Endothelial cell of umbilical vein (primary cell): ENCODE data around the gene FBXO9.

Source experiments
- FOS ChIP-seq: IDR thresholded peaks from 2 replicates; pipeline ENCODE4 v1.6.1; 2011; ENCODE audit warnings: mild to moderate bottlenecking, low read length, moderate library complexity, borderline replicate concordance; ENCODE audit not compliant: insufficient read depth
- MYC ChIP-seq: IDR thresholded peaks from one replicate; pipeline ENCODE4 v1.6.1; 2011; ENCODE audit warnings: mild to moderate bottlenecking, low read depth, low read length
- POLR2A ChIP-seq: IDR thresholded peaks from 2 replicates; pipeline ENCODE4 v1.6.1; 2012; ENCODE audit warnings: low read depth, mild to moderate bottlenecking, control low read depth, low read length
- POLR2AphosphoS5 ChIP-seq: IDR thresholded peaks from 2 replicates; pipeline ENCODE4 v1.6.1; 2012; ENCODE audit warnings: low read depth, mild to moderate bottlenecking, control low read depth, low read length, moderate library complexity; ENCODE audit not compliant: insufficient read depth
- TF ChIP-seq, protein P1 (sequence below), 2 donors: IDR thresholded peaks; 1 replicate in 1 of 2; 2 replicates in 1 of 2; pipeline ENCODE4 v1.5.1; 2011; ENCODE audit warnings: low read length in 2 of 2, mild to moderate bottlenecking in 2 of 2, moderate library complexity in 2 of 2, control low read depth in 1 of 2, inconsistent platforms in 1 of 2, low read depth in 1 of 2; ENCODE audit not compliant: insufficient read depth in 1 of 2; ENCODE audit errors: extremely low read depth in 1 of 2

DNA sequence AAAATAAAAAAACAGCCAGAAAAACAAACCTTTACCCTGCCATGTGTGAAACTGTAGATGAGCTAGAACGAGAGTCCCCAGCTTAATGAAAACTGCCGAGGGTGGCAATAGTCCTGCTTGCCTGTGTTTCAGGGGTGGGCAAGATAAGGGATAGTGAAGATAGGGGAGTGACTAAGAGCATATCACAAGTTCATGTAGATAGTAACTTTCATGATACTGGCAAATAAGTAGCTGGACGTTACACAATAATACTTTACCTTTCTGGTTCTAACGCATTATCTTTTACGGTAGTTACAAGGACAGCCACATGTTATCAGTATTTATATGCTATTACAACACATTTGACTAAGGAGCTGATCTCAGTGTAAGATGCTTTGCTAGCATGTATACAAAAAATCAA is 9.3 kb upstream of the FBXO9 start:
- TF ChIP-seq, protein P1, sequence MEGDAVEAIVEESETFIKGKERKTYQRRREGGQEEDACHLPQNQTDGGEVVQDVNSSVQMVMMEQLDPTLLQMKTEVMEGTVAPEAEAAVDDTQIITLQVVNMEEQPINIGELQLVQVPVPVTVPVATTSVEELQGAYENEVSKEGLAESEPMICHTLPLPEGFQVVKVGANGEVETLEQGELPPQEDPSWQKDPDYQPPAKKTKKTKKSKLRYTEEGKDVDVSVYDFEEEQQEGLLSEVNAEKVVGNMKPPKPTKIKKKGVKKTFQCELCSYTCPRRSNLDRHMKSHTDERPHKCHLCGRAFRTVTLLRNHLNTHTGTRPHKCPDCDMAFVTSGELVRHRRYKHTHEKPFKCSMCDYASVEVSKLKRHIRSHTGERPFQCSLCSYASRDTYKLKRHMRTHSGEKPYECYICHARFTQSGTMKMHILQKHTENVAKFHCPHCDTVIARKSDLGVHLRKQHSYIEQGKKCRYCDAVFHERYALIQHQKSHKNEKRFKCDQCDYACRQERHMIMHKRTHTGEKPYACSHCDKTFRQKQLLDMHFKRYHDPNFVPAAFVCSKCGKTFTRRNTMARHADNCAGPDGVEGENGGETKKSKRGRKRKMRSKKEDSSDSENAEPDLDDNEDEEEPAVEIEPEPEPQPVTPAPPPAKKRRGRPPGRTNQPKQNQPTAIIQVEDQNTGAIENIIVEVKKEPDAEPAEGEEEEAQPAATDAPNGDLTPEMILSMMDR (IDR thresholded peaks at IDR 0.05; ENCODE audit: extremely low read depth in 1 of 2, insufficient read depth in 1 of 2, low read depth in 1 of 2, low read length in 2 of 2) = no peak
- TF ChIP-seq POLR2AphosphoS5 (no peak), POLR2A (no peak), FOS (no peak), MYC (no peak)
